COR-L47 (cell line): ENCODE results near the gene PRDM8.

Source experiments
- DNase-seq: peaks from one replicate; lab custom pipeline; 2025; lab: John Stamatoyannopoulos, UW

The PRDM8 gene

DNA sequence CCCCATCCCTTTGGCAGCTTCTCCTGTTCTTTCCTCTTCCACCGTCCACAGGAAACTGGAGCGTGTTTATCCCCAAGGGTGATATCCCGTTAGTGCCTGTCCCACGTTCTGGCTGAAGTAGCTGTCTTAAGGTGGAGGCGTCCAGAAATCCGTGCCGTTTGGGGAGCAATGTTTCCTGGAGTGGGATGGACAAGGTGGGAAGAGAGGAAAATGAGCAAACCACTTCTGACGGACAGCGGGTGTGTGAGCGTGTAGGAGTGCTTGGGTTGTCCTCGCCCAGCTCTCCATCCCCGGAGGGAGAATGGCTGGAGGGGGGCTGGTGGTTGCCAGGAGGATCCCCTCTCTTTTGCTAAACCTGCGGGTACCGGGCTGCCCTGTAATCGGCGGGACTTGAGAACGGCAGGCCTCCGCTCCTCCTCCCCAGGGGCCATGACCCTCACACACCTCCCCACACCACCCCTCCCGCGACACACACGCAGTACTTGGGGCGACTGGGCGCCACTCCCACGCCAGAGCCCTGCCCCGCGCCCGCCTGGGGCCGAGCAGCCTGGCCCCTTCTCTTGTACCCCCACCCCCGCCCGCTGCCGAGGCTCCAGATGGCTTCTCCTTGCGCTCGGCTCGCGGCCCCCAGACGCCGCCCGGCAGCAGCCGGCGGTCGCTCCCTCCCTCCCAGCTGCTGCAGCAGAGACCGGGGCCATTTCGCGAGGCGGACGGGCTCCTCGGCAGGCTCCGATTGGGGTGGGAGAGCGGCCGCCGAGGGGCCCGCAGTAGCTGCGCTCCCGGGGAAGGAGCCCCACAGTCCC lies 13.9 kb upstream of the PRDM8 start:
- DNase-seq = no peak

DNA sequence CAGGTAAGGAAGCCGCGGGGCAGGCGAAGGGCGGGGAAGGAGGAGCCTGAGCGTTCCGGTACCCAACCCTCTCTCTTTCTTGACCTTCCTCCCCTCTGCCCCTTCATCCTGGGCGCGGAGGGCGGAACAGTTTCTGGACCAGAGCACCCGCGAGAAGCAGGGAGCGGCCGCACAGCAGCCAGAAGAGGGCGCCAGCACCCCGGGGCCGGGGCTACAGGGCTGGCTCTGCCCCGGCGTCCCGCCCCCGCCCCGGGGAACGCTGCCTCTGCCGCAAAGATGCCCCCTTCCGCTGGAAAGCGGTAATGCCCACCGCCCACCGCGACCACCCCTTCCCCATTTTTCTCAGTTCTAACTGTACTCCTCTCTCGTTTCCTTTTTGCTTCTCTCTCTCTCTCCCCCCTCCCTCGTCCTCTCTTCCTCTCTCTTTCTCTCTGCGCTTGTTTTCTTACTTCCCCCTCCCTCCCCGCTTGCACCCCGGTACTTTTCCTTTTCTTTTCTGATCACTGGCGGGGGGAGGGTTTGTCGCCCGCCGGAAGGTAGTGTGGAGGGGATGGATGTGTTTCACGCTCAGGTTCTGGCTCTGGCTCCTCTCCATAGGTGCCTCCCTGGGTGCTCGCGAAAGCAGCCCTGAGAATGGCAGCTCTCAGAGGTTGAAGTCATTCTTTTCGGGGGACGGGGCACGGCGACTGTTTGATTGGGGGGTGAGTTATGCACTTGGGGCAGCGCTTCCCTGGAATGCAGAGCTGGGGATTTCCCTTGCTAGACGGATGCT lies 13.1 kb upstream of the PRDM8 start:
- DNase-seq = peak; percentile 25

DNA sequence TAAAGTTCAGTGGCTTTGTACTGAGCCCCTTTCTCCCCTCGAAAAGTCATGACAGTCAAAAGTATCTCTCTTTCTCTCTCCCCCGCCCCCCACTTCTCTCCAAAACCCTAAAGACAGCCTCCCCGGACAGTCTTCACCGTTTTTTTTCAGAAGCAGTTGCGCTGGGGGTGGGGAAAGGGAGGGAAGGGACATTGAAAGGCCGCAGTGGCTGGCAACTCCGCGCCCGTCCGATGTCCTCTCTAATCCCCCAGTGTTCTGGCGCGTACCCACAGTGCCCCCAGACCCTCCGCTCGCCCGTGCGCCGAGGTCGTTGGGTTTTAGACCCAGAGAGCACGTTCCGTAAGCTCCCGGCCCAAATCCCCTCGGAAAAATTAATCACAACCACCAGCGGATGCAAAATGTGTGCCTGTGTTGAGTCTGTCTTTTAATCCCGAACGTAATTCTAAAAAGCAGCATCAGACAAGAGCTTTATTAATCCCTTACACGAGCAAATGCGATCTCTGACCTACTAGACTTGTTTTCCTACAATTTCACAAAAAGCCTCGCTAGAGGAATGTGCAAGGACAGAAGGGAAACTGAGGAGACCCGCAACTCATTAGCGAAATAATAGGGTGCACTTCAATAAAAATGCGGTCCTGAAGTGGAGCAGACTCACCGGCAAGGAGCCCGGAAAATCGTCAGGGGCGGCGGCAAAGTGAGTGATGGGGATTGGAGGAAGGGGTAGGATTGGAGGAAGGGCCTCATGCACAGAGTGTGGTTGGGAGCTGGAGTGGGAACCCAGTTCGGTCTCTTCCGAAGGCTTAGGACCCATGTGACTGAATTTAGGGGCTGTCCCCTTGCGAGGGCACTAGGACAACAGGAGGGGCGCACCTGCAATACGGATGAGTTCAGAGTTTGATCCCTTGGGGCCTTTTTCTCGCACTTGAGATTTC lies 12.2 kb upstream of the PRDM8 start:
- DNase-seq = no peak

DNA sequence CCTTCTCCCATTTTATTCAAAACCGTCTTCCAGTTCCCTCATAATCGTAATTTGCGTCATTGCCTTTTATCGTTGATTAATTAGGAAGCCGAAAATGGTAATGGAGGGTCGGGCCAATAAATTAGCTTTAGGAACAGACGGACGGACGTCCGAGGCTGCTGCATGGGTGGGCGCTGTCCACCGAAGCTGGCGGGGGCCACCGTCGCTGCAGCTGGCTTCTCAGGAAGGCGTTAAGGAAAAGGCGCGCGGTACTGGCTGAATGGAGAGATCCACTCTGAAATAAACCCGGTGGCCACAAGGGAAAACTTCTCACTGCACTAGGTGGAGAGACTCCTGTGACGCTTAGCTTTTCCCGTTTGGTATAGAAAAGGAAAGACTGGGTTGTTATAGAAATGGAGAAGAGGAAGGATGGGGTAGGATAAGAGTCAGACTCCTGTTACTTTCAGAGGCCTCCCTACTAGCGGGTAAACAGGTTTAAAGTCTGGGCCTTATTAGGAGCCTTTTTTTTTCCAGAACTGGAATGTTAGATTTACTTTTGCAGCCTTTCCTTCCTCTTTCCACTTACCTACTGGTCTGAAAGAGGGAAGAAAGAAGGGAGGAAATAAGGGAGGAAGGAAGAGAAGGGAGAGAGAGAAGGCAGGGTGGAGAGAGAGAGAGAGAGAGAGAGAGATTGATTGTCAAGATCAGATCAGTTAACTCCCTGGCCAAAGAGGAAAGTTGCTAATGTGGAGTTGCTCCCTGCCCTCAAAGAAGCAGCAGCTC lies 11.3 kb upstream of the PRDM8 start:
- DNase-seq = no peak

DNA sequence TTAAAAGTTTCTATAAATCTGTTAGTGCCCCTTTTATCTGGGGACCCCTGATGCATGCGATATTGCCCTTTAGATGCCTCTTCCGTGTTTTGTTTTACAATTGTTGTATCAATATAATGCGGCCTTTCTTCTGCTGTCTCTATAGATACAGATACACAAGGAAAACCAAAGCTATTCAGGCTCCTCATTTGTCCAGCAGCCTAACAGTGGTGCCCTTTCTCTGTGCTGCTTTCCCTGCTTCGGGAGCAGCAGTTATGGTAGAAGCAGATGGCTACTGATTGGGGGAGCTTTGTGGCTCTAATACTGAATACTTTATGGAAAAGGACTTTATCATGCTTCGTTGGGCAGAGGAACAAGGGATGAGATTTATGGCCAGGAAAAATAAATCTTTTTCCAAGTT lies 10.6 kb upstream of the PRDM8 start:
- DNase-seq = no peak

DNA sequence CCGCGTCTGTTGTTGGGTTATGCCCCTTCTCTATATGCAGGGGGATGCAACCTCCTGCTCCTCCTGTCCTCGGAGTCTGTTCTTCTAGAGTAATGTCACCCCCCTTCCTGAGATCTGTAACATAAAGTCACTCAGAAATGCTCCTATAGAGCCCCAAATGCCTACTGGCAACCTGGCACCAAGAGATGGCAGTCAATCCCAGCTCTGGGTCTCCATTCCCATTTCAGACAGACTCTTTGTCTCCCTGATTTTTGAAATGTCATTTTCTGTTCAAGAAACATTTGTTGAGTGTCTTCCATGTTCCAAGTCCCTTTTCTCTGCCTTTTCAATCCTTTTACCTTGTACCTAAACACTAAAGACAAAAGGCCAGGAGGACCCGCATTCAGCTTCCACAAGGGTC lies 9.6 kb upstream of the PRDM8 start:
- DNase-seq = no peak

DNA sequence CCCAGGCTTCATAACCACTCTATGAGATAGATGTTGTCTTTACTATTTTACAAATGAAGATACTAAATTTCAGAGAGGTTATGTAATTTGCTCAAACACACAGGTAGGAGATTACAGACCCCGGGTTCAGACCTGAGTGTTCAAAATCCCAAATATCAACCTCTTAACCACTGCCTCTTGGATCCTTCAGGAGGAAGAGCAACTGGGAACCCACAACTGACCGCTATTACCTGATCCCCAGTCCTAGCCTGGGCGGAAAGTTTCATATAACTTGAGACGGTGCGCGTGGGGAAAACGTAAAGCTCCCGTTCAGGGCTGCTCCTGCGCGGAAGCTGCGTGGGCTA lies 8.9 kb upstream of the PRDM8 start:
- DNase-seq = no peak

DNA sequence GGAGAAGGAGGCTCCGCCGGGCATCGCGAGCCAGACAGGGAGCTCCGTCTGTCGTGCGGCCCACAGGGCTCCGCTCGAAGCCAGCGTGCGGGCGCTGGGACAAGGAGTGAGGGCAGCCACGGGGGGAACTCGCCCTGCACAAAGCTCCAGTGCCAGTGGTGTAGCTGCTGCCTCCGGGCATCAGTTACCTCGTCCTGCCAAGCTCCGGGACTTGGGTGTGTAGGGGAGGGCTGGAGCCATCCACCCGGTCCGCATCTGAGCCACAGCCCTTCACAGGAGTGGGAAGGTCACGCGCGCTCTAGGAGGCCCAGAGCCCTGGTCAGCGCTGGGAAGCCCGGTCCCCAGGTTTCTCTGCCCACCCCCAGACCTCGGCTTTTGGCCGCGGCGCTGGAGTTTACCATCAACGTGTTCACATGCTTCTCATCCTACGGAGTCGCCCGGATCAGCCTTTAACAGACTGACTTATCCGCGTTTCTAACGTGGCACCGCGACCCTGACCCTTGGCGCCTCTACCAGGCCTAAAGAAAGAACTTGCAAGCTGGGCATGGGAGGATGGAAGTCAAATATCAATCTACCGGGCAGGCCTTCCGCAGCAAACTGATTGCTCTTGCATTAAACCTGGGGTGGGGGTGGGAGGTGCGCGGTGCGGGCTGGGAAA lies 8.4 kb upstream of the PRDM8 start:
- no peak for DNase-seq

DNA sequence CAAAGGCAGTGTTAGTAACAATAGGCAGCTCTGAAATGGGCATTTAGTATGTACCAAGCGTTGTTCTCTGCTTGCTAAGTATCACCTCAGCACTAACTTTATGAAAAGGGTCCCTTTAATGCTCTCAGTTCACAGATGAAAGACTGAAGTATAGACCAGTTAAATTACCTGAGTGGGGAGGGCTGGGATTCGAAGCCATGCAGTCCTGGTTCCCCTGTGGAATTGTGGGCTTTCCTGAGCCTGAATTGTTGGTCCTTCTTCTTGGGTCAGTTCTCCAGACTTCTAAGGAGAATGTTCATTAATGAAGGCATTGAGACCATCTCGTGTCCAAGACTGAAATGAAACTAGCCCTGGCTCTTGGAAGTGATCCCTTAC lies 7.7 kb upstream of the PRDM8 start:
- DNase-seq = no peak

DNA sequence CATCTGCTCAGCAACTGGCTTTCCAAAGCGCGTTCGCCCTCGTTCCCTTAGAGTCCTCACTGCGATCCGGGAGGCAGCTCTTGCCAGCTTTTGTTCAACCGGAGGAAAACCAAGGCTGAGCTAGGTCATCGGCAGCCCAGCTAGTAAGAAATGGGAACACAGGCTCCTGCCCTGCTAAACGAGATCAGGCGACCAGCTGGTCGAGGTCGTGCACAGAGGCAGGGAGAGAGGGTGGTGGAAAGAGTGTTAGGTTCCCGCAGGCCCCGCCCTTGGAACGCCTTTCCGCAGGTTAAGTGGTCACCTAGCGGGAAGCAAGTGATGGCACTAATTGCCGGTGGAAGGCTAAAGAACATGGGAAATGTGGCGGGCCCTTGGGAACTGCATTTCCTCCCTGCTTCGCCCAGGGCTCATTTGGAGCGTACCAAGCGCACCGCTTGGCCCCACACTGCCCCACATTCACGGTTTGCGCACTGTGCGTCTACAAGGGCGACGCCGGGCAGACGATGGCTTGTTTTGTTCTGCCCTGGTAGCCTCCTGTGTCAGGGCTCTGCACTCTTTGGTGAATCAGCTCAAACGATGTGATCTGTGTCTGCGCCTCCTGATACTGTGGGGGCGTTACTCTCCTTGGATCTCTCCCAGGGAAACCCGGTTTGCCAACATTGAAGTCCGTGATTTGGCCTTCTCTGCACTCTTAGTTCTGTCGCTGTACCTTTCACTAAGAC lies 7.2 kb upstream of the PRDM8 start:
- DNase-seq = no peak

DNA sequence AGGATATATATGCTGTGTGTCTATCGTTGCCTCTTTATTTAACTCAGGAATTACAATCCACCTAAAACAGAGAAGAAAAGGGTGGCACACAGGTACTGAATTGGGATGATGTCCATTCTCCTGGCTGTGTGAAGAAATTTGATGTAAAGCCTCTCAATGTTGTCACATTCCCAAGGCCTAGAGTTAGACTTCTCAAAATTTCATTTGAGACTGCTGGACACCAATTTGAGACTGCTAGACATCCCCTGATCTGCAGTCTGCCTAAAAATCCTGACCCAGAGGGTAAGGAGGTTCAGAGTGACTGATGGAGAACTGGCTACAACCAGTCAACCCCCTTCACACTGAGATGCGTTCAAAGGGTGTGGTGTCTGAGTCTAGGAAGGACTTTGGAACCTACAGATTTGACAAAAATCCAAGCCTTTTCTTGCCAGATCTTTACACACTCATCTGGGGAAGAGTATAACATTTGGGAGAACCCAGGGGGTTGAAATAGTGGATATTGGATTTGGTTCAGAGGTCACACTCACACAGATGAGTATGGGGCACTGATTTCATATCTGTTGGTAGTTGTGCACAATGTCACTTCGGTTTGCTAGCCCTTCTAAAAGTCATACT lies 4.9 kb upstream of the PRDM8 start:
- no peak for DNase-seq

DNA sequence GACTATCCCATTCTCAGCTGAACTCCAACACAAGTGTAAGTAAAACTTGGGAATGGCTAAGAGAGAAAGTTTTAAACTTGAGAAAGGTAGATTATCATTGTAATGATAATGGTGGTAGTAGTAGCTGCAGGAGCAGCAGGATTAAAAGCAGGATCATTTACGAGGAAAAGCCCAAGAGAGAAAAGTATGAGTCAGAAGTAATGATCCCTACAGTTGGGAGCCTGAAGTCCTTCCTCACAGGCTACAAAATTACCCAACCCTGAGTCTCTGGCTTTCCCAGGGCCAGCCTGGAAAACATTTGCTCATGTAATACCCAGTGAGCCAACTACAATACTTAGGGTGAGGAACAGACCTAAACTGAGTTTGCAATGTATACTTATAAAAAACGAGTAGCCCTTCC lies 4.4 kb upstream of the PRDM8 start:
- no peak for DNase-seq

DNA sequence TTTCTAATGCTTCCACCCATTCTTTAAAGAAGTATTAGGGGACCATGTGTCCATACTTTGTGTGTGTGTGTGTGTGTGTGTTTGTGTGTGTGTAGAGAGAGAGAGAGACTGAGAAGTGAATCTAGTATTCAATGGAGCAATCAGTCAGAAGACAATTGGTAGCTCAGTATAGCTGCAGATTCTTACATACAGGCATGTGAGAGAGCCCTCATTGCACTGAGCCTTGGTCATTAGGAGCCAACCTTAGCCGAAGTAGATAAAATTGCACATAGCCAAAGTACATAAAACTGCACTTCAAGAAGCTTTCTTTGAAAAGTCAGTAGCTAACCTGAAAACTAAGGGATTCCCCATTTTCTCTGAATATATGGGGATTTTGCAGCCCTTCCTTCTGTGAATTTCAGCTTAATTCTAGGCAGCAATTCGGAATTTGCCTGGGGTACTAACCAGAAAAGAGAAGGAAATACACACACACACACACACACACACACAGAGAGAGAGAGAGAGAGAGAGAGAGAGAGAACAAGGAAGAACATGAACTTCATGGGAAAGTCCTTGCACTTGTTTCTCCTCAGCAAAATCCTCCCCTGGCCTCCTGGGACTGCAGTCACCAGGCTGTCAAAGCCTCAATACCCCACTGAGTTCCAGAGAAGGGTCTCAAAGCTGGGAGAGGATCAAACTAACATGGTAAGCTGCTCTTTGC lies 1.7 kb upstream of the PRDM8 start:
- no peak for DNase-seq

DNA sequence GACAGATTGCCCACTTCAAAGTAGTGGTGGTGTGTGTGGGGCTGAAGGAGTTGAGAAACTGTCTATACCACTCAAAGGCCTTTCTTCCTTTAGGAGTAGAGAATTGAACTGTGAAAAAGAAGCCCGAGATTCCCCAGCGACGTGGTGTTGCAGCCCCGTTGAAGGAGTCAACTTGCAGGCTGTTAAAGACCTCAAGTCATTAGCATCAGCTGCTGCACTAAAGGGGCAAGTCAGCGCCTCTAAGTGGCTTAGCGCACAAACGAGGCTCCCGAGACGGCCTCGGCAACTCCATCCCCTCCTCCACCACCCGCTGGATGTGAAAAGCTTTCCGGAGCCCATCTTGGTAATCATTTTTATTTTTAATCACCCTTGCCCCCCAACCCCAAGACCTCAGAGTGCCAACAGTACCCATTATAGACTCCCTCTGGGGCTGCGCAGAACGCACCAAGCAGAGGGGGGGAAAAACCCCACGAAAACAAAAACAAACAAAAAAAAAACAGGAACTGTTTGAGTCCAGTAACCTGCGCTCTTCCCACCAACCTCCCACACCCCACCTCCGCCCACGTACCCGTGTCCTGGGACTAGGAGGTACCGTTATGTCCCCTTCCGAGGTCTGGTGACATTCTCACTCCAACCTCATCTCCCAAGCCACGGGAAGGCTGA lies 913 bp upstream of the PRDM8 start:
- DNase-seq = no peak

DNA sequence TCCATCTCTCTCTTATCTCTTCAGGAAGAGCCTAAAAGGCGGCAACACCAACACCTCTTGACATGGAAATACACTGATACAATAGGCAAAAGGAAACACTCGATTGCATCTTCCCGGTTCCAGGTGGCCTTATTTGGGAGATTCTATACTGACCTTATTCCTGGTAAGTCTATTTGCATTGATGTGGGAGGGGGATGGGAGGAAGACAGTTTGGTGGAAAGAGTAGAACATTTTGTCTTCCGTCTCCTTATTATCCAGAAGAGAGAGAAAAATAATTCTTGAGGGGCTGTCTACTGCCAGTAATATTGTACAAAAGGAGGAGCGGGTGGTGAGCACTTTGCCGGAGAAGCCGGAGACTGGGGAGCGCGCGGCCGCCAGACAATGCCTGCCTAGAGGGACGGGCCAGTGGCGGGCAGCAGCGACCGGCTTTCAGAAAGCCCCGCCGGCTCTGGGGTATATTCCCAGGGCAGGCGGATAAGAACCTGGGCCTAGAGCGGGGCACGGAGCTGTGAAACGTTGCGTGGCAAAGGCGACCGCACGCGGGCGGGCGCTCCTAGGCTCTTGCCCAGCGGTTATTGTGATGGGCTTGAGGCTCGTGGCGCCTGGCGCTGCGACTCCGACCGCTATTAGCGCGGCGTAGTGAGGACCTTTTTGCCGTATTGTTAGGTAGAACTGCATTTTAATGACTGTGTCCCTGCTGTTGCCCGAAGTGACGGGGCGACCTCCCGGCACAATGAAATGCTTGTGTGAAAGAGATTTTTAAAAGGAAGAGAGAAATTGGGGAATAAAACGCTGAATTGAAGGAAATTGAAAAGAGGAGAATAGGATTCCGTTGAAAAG lies 518 bp downstream of the PRDM8 start:
- peak; percentile 52 for DNase-seq

DNA sequence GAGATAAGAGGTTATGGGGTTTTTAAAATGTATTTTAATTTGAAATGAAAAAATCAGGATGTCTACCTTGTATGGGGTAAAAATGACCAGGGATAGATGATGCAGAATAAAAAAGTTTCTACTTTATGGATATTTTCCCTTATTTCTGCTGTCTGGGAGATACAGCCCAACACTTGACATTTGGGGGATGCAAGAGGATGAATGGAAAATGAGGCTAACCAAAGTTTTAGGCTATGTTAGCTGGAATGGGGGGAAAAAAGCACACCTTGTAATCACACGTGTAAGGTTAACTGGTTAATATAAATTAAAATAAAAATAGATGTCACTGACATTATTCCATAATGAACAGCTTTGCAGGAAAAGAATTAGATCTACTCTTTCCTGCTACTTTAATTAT lies 1.1 kb downstream of the PRDM8 start:
- DNase-seq = no peak

DNA sequence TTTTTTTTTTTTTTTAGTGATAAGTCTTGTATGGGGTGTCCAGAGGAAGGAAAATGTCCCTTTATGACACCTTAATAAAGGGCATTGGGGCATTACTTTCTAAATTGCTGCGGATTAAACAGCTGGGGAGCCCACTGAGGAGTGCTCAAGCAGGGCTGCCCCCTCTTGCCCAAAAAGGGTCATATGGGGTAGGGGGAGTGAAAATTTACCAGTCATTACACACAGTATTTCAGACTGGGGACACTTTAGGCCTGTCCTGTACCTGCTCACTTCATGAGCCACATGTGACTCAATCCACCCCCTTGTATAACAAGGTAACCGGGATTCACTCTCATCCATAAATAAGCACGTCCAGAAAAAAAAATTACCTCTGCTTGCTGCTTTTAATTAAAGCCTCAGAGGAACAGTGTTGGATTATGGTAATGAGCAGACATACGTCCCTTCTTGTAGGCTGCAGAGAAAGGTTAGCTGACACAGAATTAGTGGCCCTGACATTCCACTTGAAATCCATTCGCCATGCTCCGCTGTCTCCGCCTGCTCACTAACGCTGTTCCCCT lies 1.8 kb downstream of the PRDM8 start:
- no peak for DNase-seq

DNA sequence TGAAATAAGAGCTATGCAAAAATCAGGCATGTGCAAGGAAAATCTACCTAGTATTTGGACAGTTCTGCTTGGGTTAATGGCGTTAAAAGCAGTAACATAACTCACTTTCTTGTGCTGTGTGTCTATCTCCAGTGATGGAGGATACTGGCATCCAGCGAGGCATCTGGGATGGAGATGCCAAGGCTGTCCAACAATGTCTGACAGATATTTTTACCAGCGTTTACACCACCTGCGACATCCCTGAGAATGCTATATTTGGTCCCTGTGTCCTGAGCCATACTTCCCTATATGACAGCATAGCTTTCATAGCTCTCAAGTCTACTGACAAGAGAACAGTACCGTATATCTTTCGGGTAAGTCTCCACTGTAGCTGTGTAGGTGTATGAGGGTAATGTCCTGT lies 2.6 kb downstream of the PRDM8 start:
- no peak for DNase-seq
